OCI-LY3 (cell line): ENCODE data around the gene THOP1.

Experiments
- EZH2phosphoT487 ChIP-seq: fragments of 200-600 bp; shearing (Covaris generic); IDR thresholded peaks from 2 replicates; pipeline ENCODE4 v1.6.1; 2018; ENCODE audit warnings: antibody characterized with exemption, mixed run types, low read depth
- TF ChIP-seq, protein P1 (sequence below): fragments of 200-600, 300-600 bp; sonication (generic); IDR thresholded peaks from 2 replicates; pipeline ENCODE4 v1.5.1; 2014; ENCODE audit warnings: antibody characterized with exemption, low read length, low read depth

DNA sequence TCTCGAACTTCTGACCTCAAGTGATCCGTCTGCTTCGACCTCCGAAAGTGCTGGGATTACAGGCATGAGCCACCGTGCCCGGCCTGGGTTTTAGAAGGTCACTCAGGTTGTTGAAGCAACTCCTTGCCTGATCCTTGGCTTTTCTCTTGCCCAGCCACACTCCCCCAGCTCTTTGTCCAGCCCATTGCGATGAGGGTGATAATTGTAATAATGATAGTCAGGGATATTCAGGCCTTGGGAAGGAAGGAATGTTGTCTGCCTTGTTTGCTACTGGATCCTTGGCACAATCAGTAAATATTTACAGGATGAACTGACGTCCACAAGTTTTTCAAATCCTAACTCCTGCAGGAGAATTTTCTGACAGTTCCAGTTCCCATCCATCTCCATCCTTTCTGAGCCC is 1.8 kb downstream of the THOP1 start:
- TF ChIP-seq, protein P1, sequence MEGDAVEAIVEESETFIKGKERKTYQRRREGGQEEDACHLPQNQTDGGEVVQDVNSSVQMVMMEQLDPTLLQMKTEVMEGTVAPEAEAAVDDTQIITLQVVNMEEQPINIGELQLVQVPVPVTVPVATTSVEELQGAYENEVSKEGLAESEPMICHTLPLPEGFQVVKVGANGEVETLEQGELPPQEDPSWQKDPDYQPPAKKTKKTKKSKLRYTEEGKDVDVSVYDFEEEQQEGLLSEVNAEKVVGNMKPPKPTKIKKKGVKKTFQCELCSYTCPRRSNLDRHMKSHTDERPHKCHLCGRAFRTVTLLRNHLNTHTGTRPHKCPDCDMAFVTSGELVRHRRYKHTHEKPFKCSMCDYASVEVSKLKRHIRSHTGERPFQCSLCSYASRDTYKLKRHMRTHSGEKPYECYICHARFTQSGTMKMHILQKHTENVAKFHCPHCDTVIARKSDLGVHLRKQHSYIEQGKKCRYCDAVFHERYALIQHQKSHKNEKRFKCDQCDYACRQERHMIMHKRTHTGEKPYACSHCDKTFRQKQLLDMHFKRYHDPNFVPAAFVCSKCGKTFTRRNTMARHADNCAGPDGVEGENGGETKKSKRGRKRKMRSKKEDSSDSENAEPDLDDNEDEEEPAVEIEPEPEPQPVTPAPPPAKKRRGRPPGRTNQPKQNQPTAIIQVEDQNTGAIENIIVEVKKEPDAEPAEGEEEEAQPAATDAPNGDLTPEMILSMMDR: no peak
- no peak for TF ChIP-seq EZH2phosphoT487
